EL (cell line): ENCODE results near the gene P2RY13.

Experiments
- DNase-seq: peaks from one replicate; pipeline ENCODE4 v3.0.0-alpha.2; 2016

P2RY13 gene

GRCh38 chr3:151329363-151329762 is at the start of gene P2RY13:
TSS of gene P2RY13 (minus strand) at chr3:151329549. CDS start at chr3:151329528, 21 bp downstream.
- DNase-seq: no peak

DNA sequence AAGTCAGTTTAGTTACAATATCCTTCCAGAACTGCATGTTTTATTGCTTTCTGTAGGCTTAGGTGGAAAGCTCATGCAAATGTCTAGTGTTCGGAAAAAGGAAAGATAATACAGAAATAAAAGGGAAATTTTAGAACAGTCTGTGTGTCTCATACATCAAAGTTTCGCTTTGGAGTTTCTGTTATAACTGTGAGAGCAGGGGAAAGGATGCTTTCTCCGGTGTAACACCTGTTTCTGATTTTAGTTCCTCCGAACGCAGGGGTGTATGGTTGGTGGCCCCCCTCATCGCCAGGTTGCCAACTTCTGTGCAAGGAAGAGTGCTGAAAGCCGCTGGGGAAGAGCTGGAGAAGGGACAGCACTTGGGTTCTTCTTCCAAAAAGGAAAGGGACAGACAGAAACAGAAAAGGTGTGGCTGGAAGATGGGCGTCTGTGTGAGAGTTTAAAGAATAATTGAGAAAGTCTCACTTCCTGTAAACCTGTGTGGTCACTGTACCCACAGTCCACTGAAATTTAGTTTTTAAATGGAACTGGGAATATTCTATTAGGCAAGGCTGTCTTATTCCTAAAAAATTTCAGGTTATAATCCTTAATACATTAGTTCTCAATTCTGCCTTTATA is 48.5 kb upstream of the P2RY13 start:
- no peak for DNase-seq

GRCh38 chr3:151372063-151372820 is 42.9 kb upstream of the P2RY13 start:
- no peak for DNase-seq

DNA sequence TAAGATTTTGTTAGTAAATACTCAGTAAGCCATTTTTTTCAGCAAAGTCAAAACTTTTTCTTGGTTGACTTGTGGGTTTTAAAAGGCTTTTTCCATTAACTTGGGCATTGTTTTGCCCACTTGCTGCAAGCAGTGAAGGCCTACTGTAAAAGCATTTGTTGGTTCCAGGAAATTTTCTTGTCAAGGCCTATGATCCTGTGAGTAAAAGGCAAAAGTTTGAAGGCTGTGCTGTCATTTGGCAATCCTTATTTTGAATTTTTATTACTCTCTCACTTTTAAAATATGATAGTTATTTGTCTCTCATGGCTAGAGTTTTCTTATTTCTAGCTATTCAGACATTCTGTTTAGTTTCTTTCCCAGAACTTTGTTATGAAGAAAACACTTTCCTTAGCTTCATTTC is 42.2 kb upstream of the P2RY13 start:
- DNase-seq: no peak

GRCh38 chr3:151367448-151367847 is 38.1 kb upstream of the P2RY13 start:
- no peak for DNase-seq

DNA sequence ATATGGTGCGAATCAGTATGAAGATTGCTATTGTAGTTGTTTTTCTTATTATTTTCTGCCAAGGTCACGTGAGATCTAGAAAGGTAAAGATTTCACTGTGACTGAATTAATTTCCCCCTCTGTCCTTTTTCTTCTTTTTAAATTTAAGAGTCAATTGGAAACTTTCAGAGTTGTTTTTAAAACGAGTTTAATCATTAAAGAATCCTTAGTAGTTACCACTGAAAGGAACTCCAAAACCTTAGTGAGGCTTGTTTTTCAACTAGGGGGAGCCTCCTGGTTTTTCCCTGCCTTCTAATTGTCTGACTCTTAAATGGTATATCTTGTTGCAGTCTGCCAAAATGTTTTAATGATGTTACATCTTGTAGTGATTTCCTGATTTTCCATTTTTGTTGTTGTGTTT is 37.6 kb upstream of the P2RY13 start:
- DNase-seq: no peak

- DNase-seq: no peak
Measured at GRCh38 chr3:151362751-151363174, 33.4 kb upstream of the P2RY13 start.

DNA sequence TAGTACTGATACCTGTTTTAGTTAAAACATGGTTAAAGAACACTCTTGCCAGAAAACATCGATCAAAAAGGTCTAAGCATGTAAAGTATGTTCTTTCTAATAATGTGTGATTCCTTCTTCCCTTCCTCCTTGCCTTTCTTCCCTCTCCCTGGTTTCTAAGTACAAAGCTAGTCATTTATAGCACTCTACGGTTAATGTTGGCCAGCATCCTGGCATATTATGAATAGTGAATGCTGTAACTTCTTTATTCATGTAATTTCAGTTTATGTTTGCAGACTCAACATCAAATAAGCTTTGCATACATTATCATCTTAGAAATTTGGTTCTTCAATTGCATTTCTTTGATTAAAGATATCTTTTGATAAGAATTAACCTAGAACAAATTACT is 28.1 kb upstream of the P2RY13 start:
- no peak for DNase-seq

GRCh38 chr3:151356794-151357462 is 27.6 kb upstream of the P2RY13 start:
- DNase-seq: no peak

- no peak for DNase-seq
Measured at GRCh38 chr3:151351648-151352047, 22.3 kb upstream of the P2RY13 start.

- no peak for DNase-seq
Measured at GRCh38 chr3:151351219-151351618, 21.9 kb upstream of the P2RY13 start.

- no peak for DNase-seq
Measured at GRCh38 chr3:151350656-151351055, 21.3 kb upstream of the P2RY13 start.

DNA sequence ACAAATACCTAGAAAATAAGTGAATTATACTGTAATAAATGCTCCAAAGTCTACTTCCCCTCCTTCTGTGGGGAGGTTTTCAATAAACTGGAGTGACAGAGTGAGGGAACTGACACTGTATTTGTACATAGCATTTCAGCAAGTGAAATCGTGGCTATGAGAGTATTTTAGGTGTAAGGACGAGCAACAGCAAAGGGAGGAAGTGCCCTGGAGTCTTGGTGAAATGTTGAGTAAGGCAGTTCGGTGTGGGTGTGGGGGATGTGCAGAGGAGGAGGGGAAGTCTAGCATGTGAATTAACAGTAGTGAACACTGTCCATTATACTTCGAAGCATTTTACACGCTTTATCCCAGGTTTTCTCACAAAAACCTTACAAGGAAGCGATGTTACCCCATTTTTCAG is 18.1 kb upstream of the P2RY13 start:
- DNase-seq: no peak

GRCh38 chr3:151346292-151346691 is 16.9 kb upstream of the P2RY13 start:
- no peak for DNase-seq

GRCh38 chr3:151345859-151346258 is 16.5 kb upstream of the P2RY13 start:
- peak; percentile 75 for DNase-seq

GRCh38 chr3:151331696-151332095 is 2.3 kb upstream of the P2RY13 start:
- no peak for DNase-seq

GRCh38 chr3:151330899-151331298 is 1.6 kb upstream of the P2RY13 start:
- no peak for DNase-seq

DNA sequence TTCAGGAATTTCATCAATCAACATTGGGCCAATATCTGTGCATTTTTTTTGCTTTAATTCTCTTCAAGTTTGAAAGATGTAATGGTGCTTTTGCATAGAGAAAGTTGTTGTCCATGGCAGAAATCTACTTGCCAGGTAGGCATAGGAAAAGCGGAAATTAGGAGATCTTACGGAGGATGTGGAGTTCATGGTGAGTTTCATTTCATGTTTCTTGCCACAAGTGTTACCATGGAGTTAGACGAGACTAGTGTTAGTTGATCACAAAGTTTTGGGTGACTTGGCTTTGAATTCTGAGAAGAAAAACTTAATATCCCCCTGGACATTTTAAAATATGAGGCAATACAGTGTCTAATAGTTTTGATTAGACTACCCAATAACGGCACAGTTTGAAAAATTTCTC is 1.0 kb upstream of the P2RY13 start:
- DNase-seq: no peak

GRCh38 chr3:151328298-151328995 is 902 bp downstream of the P2RY13 start:
- no peak for DNase-seq

GRCh38 chr3:151327571-151328198 is 1.7 kb downstream of the P2RY13 start:
- DNase-seq: no peak

- no peak for DNase-seq
Measured at GRCh38 chr3:151322511-151322910, 6.8 kb downstream of the P2RY13 start.

GRCh38 chr3:151321526-151321925 is 7.8 kb downstream of the P2RY13 start:
- no peak for DNase-seq

DNA sequence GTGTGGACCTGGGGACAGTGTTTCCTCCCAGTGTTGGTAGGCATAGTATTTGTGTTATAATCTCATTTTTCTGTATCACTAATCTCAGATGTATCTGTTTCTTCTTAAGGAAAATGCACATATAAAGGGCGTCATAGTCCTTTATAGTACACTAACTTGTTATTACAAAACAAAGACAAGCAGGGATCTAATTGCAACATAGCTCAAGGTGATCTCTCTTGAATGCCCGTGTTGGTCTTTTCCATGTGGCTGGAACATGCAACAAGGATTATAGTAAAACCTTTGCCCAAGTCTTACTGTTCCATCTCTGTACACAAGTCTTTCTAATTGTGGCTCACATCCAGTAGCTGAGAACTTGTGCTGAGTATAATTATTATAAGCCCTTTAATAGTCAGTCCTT is 9.2 kb downstream of the P2RY13 start:
- DNase-seq: no peak
